Colonic mucosa (tissue), 4 donors: ENCODE data around the gene SCARF2. TPM values are rescaled to one million over a fixed set of nuclear protein-coding genes. Genes with fewer than 3 reads are reported as not detected.

Experiments used
- DNase-seq: peaks from one replicate; pipeline ENCODE4 v3.0.0-alpha.2; 2020
- H3K27ac ChIP-seq: fragments of 200-600 bp; one replicate; pipeline ENCODE4 v1.8.0; 2021
- H3K27me3 ChIP-seq: fragments of 200-600 bp; one replicate; pipeline ENCODE4 v1.8.0; 2021
- H3K36me3 ChIP-seq: fragments of 200-600 bp; one replicate; pipeline ENCODE4 v1.8.0; 2021
- H3K4me1 ChIP-seq: fragments of 200-600 bp; one replicate; pipeline ENCODE4 v1.8.0; 2021; ENCODE audit warnings: mild to moderate bottlenecking
- H3K4me3 ChIP-seq: fragments of 200-600 bp; one replicate; pipeline ENCODE4 v1.8.0; 2021
- H3K9ac ChIP-seq, 2 donors: one replicate each; pipeline ENCODE4 v1.7.0; 2013; ENCODE audit warnings: control low read depth in 2 of 2, low read depth in 2 of 2, low read length in 2 of 2
- H3K9me3 ChIP-seq: fragments of 200-600 bp; one replicate; pipeline ENCODE4 v1.8.0; 2021
- intact Hi-C: fragments of 100-400 bp; cut with DNase I; formaldehyde crosslinking; loops from one replicate; pipeline ENCODE4 v1.14.1; 2022
- total RNA-seq, 2 donors: library from RNA; stranded (reverse); fragmentation: NEBNext Ultra II Directional in 1 of 2; extraction: Animal tissue kit (Norgen Biotek cat#: 25700) in 1 of 2; gene quantifications; one replicate each; pipeline ENCODE4 v1.2.1, GENCODE V29; 2021
- TF ChIP-seq, protein P1 (sequence below): fragments of 200-600 bp; IDR thresholded peaks from one replicate; pipeline ENCODE4 v1.8.0; 2022; ENCODE audit warnings: antibody characterized with exemption, mild to moderate bottlenecking
- donor health status: healthy.
- donor health status: DM: no; HTN: no; CAD: no.
- donor health status: DM: no; HTN: no; CAD: no.

Gene SCARF2
- total RNA-seq, 2 donors from 2014 or later = 0.91 to 3.1 TPM

GRCh38 chr22:20442485-20443284, 5.1 kb upstream of the SCARF2 start:
- Histone ChIP-seq H3K27ac (no peak overlapping the region), H3K4me1 (no peaks in the 10 kb centered on the region), H3K9me3 (no peaks in the 10 kb centered on the region), H3K9ac (no peak overlapping the region), H3K4me3 (no peak overlapping the region), H3K36me3 (no peaks in the 10 kb centered on the region), H3K27me3 (peaks cover 13% of the 10 kb centered on the region)
- intact Hi-C loops = no loop called here
- no peak for DNase-seq
- TF ChIP-seq, protein P1, sequence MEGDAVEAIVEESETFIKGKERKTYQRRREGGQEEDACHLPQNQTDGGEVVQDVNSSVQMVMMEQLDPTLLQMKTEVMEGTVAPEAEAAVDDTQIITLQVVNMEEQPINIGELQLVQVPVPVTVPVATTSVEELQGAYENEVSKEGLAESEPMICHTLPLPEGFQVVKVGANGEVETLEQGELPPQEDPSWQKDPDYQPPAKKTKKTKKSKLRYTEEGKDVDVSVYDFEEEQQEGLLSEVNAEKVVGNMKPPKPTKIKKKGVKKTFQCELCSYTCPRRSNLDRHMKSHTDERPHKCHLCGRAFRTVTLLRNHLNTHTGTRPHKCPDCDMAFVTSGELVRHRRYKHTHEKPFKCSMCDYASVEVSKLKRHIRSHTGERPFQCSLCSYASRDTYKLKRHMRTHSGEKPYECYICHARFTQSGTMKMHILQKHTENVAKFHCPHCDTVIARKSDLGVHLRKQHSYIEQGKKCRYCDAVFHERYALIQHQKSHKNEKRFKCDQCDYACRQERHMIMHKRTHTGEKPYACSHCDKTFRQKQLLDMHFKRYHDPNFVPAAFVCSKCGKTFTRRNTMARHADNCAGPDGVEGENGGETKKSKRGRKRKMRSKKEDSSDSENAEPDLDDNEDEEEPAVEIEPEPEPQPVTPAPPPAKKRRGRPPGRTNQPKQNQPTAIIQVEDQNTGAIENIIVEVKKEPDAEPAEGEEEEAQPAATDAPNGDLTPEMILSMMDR = no peak

GRCh38 chr22:20441631-20442484, 4.2 kb upstream of the SCARF2 start:
- Histone ChIP-seq H3K9ac (no peak overlapping the region), H3K27ac (no peak overlapping the region), H3K4me1 (no peaks in the 10 kb centered on the region), H3K4me3 (no peak overlapping the region), H3K27me3 (peaks cover 19% of the 10 kb centered on the region), H3K9me3 (no peaks in the 10 kb centered on the region), H3K36me3 (no peaks in the 10 kb centered on the region)
- intact Hi-C loops = no loop called here
- no peak for DNase-seq
- TF ChIP-seq, protein P1 = no peak

DNA sequence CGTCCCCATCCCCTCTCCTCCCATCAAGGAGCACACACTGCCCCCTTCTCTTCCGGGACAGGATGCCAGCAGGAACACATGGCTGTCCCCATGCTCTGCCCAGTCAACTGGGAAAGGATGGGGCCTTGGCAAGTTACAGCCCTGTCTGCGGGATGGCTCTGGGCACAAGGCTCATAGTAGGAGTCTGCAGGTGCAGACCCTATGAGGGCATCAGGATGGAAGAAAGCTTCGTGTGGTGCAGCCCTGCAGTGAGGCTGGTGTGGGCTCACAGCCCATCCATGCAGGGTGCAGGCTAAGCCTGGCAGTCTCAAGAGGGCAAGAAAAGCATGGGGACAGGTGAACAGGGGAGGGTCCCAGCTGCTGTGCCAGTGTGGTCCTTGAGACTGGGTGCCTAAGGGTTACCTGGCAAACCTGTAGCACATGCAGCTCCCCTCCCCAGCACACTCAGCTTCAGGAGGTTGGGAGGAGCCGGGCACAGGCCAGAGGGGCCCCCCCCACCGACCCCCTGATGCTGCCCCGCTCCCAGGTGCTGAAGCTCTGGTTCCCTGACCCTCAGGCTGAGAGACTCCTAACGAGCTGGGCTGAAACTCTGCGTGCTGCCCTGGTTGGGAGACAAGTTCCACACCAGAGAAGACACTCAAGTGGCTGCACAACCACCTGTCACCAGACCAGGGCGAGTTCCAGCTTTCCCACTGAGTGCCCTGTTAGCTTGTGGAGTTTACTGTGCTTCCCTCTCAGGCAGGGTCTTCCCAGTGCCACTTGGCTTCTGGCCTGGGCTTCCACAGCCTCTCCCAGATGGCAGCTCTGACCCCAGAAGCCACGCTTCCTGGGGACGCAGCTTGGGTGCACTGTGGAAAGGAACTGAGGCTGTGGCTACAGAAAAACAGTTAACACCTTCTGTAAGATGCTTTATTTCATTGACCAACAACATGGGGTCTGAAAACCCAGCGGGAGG, 3.3 kb upstream of the SCARF2 start:
- no peaks in the 10 kb centered on the region for H3K4me1 ChIP-seq
- H3K36me3 ChIP-seq = no peaks in the 10 kb centered on the region
- TF ChIP-seq, protein P1 = no peak
- DNase-seq = no peak
- intact Hi-C loops = no loop called here
- H3K9ac ChIP-seq = no peak overlapping the region
- no peak overlapping the region for H3K27ac ChIP-seq
- H3K27me3 ChIP-seq = peaks cover 29% of the 10 kb centered on the region
- no peaks in the 10 kb centered on the region for H3K9me3 ChIP-seq
- H3K4me3 ChIP-seq = no peak overlapping the region

DNA sequence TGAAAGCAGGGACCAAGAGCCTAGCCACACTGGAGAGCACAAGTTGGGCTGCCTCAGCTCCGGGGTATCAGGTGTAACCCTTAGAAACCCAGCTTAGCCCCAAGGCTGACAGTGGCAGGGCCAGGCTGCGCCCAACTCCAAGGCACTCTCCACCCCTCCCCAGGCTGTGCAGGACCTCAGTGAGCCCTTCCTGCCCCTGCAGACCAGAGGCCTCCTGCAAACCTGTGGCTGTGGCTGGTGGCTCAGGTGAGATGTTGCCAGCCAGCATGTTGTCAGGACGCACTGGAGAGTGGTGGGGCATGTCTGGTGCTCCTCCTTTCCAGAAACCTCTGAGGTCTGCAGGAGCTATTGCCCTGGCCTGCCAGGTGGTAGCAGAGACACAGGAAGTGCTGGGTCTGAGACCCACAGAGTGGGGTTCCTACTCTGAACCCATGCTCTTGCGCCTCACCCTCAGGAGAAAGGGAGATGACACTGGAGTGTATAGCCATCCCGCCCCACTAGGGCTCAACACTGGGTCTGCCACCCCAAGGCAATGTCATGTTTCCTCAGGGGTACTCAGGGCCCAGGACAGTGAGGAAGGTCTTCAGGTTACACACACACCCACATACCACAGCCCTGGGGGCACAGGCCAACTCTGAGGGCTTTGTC, 2.4 kb upstream of the SCARF2 start:
- H3K27me3 ChIP-seq = peaks cover 37% of the 10 kb centered on the region
- TF ChIP-seq, protein P1 = no peak
- no peak overlapping the region for H3K4me3 ChIP-seq
- intact Hi-C loops = loop anchor here (10.0 kb wide), 1 partner anchor 55 kb away; the partner anchor contains the start of gene KLHL22
- H3K27ac ChIP-seq = no peak overlapping the region
- H3K4me1 ChIP-seq = no peaks in the 10 kb centered on the region
- H3K9ac ChIP-seq = no peak overlapping the region
- H3K9me3 ChIP-seq = no peaks in the 10 kb centered on the region
- DNase-seq = no peak
- H3K36me3 ChIP-seq = no peaks in the 10 kb centered on the region
